Activated effector memory CD4-positive, alpha-beta T cell treated with anti-CD3 and anti-CD28 coated beads, Interleukin-2, amount 50 U/mL, for 16 hours (primary cell): Measurements from ENCODE around the gene CSTB.
A peak's percentile ranks its signal among the peaks of the same experiment; 100 is the strongest.

Experiments used
- DNase-seq: peaks from one replicate; pipeline ENCODE4 v3.0.0-alpha.2; 2020

The CSTB gene

DNA sequence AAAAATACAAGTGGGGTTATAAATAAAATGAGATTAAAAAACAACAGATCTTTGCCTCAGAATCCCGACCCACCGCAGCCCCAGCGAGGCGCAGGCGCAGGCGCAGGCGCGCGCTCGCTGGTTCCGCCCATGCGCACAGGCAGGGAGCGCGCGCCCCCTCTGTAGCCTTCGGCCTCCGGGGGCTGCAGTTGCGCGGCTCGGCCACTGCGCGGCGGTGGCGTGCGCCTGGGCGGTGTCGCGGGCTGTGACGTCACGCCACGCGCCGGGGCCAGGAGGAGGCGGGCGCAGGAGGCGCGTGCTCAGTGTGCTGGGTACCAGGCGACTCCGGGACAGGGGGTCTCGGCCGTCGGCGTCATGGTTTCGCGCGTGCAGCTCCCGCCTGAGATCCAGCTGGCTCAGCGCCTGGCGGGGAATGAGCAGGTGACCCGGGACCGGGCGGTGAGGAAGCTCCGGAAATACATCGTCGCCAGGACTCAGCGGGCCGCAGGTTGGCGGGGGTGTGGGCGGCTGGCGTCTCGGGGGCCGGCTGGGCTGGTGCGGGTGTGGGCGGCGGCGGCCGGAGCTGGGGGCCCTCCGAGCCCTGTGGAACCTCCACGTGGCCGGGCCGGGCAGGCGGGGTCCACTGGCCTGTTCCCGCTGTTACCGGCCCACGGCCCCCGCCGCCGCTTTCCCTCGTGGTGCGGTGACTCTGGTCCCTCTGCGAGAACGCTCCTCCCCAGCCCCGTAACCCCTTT is 13.3 kb upstream of the CSTB start, which contains the start of gene RRP1:
RRP1 (plus strand) TSS at position 302 of the 734 bp plus-strand sequence; CDS start at position 355, 53 bp downstream.
- DNase-seq = peak; percentile 98

- no peak for DNase-seq
Measured at GRCh38 chr21:43786807-43787440, 10.8 kb upstream of the CSTB start.

DNA sequence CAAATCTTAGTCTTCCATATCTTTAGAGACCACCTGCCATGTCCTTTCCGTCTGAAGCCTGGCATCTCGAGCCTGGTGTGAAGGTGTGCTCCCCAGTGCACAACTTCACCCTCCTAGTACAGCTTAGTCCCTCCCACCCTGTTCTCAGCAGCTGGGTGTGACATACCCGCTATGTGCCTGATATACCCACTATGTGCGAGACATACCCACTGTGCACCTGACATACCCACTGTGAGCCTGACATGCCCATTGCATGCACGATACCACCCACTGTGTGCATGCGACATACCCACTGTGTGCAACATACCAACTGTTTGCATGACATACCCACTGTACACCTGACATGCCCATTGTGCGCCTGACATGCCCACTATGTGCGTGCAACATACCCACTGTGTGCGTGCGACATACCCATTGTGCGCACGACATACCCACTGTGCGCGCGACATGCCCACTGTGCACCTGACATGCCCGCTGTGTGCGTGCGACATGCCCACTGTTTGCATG is 10.2 kb upstream of the CSTB start:
- DNase-seq = no peak

- DNase-seq = no peak
Measured at GRCh38 chr21:43785134-43785533, 9.0 kb upstream of the CSTB start.

DNA sequence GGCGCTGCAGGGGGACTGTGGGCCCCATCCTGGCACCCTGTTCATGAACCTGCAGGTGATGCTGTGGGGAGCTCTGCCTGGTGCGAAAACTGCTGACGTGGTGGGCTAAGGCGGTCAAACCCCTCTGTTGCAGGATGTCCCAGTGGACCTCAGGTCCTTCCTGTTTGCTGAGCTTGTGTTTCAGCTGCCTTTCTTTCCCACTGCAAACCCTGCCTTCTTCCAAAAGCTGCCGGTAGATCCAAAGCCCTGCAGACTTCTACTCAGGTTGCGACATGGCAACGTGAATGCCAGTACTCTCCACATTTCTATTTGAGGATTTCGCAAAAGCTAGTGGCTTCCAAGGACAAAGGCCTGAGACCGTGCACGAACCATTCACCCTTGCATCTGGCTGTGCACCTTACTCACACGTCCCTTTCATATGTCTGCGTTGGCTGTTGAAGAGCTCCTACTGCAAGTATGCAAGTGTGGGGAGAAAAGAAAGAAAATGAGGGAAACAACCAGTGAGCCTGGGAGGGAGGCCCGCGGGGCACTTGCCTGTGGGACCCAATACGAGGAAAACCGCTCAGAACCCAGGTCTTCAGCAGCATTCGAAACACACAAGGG is 7.1 kb upstream of the CSTB start:
- no peak for DNase-seq

DNA sequence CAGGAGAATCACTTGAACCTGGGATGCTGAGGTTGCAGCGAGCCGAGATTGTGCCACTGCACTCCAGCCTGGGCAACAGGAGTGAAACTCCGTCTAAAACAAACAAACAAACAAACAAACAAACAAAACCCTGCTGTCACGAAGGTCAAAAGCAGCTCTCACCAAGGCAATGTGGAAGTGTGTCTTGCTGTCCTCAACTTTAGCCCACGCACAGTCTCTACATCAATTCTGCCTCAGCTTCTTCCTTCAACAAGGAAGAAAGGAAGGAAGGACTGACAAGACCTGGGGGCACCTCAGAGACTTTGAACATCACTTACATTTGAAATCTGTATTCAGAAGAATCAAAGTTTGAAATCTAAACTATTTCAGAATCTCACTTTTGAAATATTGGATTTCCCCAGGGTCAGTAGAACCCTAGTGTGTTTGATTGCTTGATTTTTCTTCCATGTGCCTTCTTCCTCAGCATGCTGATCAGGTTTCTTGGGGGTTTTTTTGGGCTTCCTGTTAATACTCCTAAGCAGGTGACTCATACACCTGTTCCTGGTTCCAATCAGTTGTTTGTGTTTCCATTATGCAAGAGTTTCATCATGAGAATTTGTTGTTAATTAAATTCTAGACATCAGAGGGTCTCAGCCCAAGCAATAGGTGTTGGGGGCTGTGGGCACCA is 6.5 kb upstream of the CSTB start:
- no peak for DNase-seq

- DNase-seq = no peak
Measured at GRCh38 chr21:43781846-43782245, 5.7 kb upstream of the CSTB start.

DNA sequence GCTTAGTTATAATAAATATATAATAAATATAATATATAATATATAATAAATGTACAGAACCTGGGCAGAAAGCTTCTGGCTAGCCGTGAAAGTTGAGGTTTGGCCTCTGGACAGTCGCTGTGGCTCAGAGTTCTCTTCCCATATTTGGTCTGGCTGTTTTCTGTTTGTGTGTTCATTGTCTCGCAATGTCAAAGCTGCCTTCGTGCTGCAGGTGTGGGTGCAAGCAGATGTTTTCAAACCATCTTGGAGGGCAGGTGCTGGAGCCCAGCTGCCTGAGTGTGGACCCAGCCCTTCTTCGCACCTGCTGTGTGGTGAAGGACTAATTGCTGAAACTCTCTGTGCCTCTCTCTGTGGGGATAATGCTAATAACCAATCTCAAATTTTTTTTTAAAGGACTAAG is 3.6 kb upstream of the CSTB start:
- DNase-seq = no peak

- DNase-seq = no peak
Measured at GRCh38 chr21:43778469-43779335, 2.6 kb upstream of the CSTB start.

DNA sequence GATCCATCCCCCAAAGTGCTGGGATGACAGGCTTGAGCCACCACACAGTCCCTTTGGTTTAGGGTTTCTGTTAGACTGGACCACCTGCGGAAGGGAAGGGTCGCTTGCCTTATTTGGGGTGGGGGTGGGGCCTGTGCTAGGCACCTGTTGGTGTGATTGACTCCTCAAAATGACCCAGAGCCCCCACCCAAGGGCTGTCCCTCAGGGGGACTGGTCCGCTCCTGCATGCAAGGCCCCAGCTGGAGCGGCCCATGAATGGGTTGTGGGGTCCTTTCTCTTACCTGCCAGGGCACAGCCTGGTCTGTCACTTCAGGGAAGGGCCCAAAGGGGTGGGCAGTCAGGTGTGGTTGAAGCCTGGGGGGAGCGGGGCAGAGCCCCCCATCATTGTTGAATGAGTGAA is 1.8 kb upstream of the CSTB start:
- DNase-seq = no peak

GRCh38 chr21:43775190-43775589 is 918 bp downstream of the CSTB start:
- no peak for DNase-seq

DNA sequence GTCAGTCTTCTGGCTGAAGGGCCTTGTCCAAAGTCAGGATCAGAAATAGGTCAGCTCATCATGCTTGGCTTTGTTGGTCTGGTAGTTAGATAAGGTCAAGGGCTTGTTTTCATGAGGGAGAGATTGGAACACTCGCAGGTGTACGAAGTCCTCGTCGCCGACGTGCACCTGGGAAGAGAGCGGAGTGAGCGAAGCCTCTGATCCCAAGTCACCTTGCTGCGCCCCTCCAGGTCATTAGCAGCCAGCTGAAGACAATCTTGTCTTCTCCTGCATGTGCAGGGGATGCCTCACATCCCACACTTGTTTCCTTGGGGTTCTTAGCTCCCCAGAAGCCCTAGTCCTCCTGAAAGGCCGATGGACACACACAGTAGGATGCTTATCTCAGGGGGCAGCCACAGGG is 1.9 kb downstream of the CSTB start:
- no peak for DNase-seq

- DNase-seq = no peak
Measured at GRCh38 chr21:43772425-43772821, 3.7 kb downstream of the CSTB start.

DNA sequence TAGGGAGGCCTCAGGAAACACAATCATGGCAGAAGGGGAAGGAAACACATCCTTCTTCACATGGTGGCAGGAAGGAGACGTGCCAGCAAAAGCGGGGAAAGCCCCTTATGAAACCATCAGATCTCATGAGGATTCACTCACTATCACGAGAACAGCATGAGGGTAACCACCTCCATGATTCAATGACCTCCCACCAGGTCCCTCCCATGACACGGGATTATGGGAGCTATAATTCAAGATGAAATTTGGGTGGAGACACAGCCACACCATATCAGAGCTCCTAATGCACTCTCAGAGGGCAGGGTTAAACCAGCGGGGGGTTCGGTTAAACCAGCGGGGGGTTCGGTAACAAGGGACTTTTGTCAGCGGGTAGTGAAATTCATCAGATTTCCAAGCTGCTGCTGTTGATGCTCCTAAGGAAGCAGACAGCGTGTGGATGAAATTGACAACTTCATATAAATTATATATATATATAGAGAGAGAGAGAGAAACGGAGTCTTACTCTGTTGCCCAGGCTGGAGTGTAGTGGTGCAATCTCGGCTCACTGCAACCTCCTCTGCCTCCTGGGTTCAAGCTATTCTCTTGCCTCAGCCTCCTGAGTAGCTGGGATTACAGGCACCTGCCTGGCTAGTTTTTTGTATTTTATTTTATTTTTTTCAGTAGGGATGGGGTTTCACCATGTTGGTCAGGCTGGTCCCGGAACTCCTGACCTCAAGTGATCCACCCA is 4.2 kb downstream of the CSTB start:
- no peak for DNase-seq

DNA sequence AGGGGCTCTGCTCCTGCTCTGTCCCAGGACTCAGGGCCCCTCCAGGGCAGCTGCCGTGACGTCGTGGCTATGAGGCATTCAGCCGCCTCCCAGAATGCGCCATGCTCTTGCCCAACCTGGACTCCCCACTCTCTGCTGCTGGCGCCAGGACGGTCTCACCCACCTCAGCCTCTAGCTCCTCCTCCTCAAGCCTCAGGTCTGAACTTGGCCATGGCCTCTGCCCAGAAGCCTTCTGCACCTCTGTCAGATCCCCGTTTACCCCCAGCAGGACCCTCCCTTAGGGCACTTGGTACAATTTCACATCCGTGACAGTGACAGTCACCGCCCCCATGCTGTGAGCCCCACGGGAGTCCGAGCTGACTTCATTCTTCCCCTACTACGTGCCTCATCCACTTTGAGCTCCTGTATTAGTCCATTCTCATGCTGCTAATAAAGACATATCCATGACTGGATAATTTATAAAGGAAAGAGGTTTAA is 4.9 kb downstream of the CSTB start:
- DNase-seq = no peak

DNA sequence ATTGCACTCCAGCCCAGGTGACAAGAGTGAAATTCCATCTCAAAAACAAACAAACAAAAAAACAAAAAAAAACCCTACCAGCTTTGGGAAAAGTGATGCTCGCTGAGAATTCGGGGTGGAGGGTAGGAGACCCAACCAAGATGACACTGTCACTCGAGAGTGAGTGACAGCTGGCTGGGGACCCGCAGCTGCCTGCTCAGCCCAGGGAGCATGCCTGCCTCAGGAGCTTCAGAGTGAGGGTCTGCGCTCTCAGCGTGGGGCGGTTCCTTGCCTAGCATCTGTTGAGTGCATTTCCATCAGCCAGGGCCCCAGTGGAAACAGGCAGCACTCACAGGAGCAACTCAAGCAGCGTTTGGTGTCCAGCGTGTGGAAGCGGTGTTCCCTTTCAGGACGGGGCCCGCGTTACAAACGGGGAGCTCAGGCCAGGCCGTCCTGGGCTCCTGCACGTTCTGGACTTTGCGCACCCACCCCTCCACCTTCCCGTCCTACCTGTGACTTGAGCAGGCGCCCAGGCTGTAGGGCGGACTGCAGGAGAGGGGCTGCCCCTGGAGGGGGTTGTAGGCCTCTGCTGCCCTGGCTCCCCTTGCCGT is 5.9 kb downstream of the CSTB start:
- no peak for DNase-seq

GRCh38 chr21:43769325-43769958 is 6.7 kb downstream of the CSTB start:
- no peak for DNase-seq

- DNase-seq = no peak
Measured at GRCh38 chr21:43768868-43769167, 7.3 kb downstream of the CSTB start.

GRCh38 chr21:43767984-43768867 is 7.9 kb downstream of the CSTB start:
- no peak for DNase-seq

DNA sequence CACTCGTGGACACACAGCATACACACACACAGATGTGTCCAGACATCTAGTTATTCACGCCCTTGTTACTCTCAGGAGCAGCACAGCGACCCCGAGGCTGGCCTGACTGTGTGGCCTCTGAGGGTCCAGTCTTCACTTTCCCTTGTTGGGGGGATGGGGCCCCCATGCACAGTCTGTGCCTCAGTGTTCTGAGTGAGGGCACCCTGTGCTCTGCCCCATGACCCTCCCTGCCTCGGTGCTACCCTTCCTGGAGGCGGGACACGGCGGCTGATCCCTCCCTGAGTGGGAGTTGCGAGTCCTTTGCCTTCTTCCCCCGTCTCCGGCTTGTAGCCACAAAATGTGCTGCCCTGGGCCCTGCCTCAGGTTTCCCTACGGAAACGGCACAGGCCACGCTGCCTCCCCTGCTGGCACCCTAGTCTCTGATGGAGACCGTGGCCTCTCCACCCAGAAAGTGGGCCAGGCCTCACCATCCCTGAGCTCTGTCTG is 8.6 kb downstream of the CSTB start:
- no peak for DNase-seq
